ENCODE results near the gene GRIN1. TPM values are rescaled to one million over a fixed set of nuclear protein-coding genes. Genes with fewer than 3 reads are reported as not detected.

The GRIN1 gene
- total and polyA plus RNA-seq, 4 donors, result 0.06 to 0.51 (median 0.34) TPM

DNA sequence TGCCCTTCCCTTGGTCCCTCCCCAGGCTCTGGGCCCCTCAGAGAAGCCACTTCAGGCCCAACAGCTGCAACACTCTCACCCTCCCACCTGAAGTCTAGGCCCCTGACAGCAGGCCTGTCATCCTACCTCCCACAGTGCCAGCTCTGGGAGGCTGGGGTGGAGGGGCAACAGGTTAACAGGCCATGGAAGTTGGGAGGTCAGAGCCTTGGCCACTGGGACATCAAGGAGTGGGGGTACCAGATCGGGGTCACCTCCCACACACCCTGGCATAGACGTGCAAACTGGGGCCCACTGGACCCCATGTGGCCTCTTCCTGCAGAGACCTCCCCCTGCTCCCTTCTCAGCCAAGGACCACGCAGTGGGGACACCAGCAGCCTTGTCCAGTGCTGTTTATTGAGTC is 52.3 kb downstream of the GRIN1 start:
- Histone ChIP-seq H3K4me3 (no peak overlapping the region), H3K27me3 (ENCODE audit: control insufficient read depth in 3 of 3, insufficient read depth in 3 of 3, low read length in 2 of 3) (no peaks in the 10 kb centered on the region), H3K27ac (ENCODE audit: low read depth in 1 of 2, low read length in 1 of 2) (no peak overlapping the region), H3K9me3 (ENCODE audit: control insufficient read depth in 4 of 4, insufficient read depth in 3 of 4, low read length in 3 of 4) (no peaks in the 10 kb centered on the region), H3K9ac (ENCODE audit: insufficient read depth in 1 of 2, low read length in 2 of 2) (no peak overlapping the region), H3K36me3 (ENCODE audit: control insufficient read depth in 4 of 4, insufficient read depth in 4 of 4, low read length in 4 of 4) (peaks cover 0 to 24% (median 5%) of the 10 kb centered on the region in 4 donors), H3K4me1 (ENCODE audit: control insufficient read depth in 5 of 5, insufficient read depth in 5 of 5, low read length in 5 of 5) (peaks cover 14 to 34% (median 20%) of the 10 kb centered on the region in 5 donors)
- WGBS, 2 donors, result 85 to 87% methylated on average over 3 of the region's 3 CpGs
- DNase-seq (no peak), ATAC-seq (ENCODE audit: insufficient read depth, low FRiP score) (no peak)
- no peak for TF ChIP-seq CTCF (IDR thresholded peaks at IDR 0.05; ENCODE audit: control extremely low read depth, extremely low read depth)

- TF ChIP-seq CTCF (IDR thresholded peaks at IDR 0.05; ENCODE audit: control extremely low read depth, extremely low read depth), result no peak
- Histone ChIP-seq H3K4me1 (ENCODE audit: control insufficient read depth in 5 of 5, insufficient read depth in 5 of 5, low read length in 5 of 5) (peaks cover 14 to 28% (median 16%) of the 10 kb centered on the region in 5 donors), H3K9ac (ENCODE audit: insufficient read depth in 1 of 2, low read length in 2 of 2) (no peak overlapping the region), H3K36me3 (ENCODE audit: control insufficient read depth in 4 of 4, insufficient read depth in 4 of 4, low read length in 4 of 4) (peaks cover 0 to 19% (median 4%) of the 10 kb centered on the region in 4 donors), H3K4me3 (no peak overlapping the region), H3K27ac (ENCODE audit: low read depth in 1 of 2, low read length in 1 of 2) (no peak overlapping the region), H3K27me3 (ENCODE audit: control insufficient read depth in 3 of 3, insufficient read depth in 3 of 3, low read length in 2 of 3) (no peaks in the 10 kb centered on the region), H3K9me3 (ENCODE audit: control insufficient read depth in 4 of 4, insufficient read depth in 3 of 4, low read length in 3 of 4) (no peaks in the 10 kb centered on the region)
- DNase-seq (no peak), ATAC-seq (ENCODE audit: insufficient read depth, low FRiP score) (no peak)
- 90 to 93% methylated on average over 22 of the region's 22 CpGs for WGBS, 2 donors
Observed at GRCh38 chr9:137191691-137192447, 52.9 kb downstream of the GRIN1 start.

DNA sequence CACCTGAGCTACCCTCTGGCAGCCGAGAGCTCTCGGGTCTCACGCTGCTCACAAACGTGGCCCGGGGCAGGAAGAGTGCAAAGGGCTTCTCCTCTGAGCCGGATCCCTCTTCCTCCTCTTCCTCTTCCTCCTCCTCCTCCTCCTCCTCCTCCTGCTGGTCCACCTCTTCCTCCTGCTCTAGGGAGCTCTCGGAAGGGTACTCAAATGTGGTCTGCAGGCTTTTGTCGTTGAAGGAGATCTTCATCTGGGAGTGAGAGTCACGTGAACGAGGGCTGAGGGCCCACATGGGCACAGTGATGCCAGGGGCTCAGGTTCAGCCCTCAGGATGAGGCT is 53.5 kb downstream of the GRIN1 start:
- ATAC-seq (ENCODE audit: insufficient read depth, low FRiP score), result no peak
- Histone ChIP-seq H3K9ac (ENCODE audit: insufficient read depth in 1 of 2, low read length in 2 of 2) (no peak overlapping the region), H3K9me3 (ENCODE audit: control insufficient read depth in 4 of 4, insufficient read depth in 3 of 4, low read length in 3 of 4) (no peaks in the 10 kb centered on the region), H3K4me1 (ENCODE audit: control insufficient read depth in 5 of 5, insufficient read depth in 5 of 5, low read length in 5 of 5) (peaks cover 11 to 23% (median 14%) of the 10 kb centered on the region in 5 donors), H3K27ac (ENCODE audit: low read depth in 1 of 2, low read length in 1 of 2) (no peak overlapping the region), H3K27me3 (ENCODE audit: control insufficient read depth in 3 of 3, insufficient read depth in 3 of 3, low read length in 2 of 3) (no peaks in the 10 kb centered on the region), H3K4me3 (no peak overlapping the region), H3K36me3 (ENCODE audit: control insufficient read depth in 4 of 4, insufficient read depth in 4 of 4, low read length in 4 of 4) (peaks cover 0 to 19% (median 4%) of the 10 kb centered on the region in 4 donors)
- DNase-seq, result no peak
- TF ChIP-seq CTCF (IDR thresholded peaks at IDR 0.05; ENCODE audit: control extremely low read depth, extremely low read depth), result no peak
- 79 to 82% methylated on average over 9 to 10 of the region's 10 CpGs for WGBS, 2 donors
